NCI-H748 treated with DMSO at 0.1 percent for 48 hours (cell line): ENCODE data around the gene DRD4.

Source experiments
- DNase-seq: peaks from one replicate; lab custom pipeline; 2025; lab: John Stamatoyannopoulos, UW

Gene DRD4

GRCh38 chr11:621838-622237, 15.2 kb upstream of the DRD4 start:
- DNase-seq: no peak

DNA sequence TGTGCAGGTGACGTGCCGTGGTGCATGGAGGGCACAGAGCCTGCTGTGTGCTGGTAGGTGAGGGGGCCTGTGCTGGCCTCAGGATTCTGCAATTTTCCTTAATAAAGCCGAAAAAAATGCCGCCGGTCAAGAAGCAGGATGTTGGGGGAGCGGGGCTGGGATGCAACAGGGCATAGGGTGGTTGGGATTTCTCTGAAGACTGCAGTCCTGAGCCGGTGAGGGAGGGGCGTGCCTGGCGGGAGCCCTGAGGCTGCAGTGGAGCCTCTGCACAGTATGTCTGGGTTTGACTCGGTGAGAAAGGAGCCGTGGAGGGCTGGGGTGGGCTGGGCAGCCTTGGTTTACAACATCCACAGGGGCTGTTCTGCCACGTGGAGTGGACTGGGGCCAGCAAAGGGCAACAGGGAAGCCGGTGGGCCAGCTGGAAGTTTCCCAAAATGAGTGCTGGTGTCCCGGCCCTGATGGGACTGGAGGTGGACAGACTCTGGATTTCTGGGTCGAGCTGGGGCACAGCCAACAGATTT, 13.7 kb upstream of the DRD4 start:
- no peak for DNase-seq

DNA sequence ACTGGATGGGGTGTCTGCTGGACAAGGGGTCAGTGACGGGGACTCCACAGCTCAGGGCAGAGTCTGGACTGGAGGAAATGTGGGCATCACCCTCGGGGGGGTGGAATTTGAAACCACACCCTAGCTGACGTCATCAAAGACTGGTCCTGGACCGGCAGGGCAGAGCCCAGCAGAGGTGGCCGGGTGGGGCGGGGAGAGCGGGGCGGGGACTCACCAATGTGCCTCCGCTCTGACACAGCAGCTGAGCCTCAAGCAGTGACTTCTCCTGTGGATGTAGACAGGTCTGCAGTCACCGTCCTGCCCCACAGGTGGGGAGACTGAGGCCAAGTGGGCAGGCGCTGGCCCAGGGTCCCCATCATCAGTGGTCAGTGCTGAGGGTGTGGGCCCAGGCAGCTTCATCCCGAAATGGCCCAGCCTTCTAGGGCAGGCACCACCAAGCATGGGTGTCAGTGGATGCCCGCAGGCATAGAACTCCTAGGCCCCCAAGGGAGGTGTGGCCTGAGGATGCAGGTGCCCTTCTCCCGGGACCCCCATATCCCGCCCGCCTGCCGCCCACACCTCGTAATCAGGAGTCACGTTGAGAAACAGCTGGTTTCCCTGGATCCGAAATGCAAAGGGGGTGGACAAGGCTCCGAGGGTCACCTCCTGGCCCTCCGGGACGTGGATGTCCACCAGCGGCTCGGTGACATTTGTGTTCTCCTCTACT, 12.9 kb upstream of the DRD4 start:
- DNase-seq: no peak

- DNase-seq: no peak
Measured at GRCh38 chr11:624705-625635, 12.1 kb upstream of the DRD4 start, which contains the start of gene CDHR5. TSS of gene CDHR5 (minus strand) at chr11:624955. CDS start at chr11:624902, 53 bp downstream.

GRCh38 chr11:625636-626268, 11.3 kb upstream of the DRD4 start:
- DNase-seq: no peak

GRCh38 chr11:626475-627307, 10.4 kb upstream of the DRD4 start, which contains the start of gene SCT:
TSS of gene SCT (minus strand) at chr11:627181. CDS start at chr11:627143, 38 bp downstream.
- no peak for DNase-seq

GRCh38 chr11:627308-627576, 9.8 kb upstream of the DRD4 start:
- no peak for DNase-seq

GRCh38 chr11:628056-628455, 9.0 kb upstream of the DRD4 start:
- DNase-seq: no peak

DNA sequence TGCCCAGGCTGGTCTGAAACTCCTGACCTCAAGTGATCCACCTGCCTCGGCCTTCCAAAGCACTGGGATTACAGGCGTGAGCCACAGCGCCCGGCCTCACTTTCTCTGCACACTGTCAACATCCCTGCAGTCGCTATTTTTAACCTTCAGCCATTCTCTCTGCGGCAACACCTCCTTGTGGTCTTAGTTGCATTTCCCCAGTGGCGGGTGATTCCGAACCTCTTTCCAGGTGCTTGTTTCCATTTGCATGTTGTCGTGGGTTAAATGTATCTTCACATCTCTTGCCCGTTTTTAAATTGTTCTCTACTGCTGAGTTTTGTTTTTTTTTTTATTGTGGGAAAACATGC, 7.9 kb upstream of the DRD4 start:
- no peak for DNase-seq

- DNase-seq: no peak
Measured at GRCh38 chr11:630871-631270, 6.2 kb upstream of the DRD4 start.

- no peak for DNase-seq
Measured at GRCh38 chr11:635945-636510, 1.0 kb upstream of the DRD4 start.

- DNase-seq: no peak
Measured at GRCh38 chr11:637333-637592, 194 bp downstream of the DRD4 start.

- no peak for DNase-seq
Measured at GRCh38 chr11:637593-638521, 788 bp downstream of the DRD4 start.

GRCh38 chr11:638631-639331, 1.7 kb downstream of the DRD4 start:
- DNase-seq: no peak

DNA sequence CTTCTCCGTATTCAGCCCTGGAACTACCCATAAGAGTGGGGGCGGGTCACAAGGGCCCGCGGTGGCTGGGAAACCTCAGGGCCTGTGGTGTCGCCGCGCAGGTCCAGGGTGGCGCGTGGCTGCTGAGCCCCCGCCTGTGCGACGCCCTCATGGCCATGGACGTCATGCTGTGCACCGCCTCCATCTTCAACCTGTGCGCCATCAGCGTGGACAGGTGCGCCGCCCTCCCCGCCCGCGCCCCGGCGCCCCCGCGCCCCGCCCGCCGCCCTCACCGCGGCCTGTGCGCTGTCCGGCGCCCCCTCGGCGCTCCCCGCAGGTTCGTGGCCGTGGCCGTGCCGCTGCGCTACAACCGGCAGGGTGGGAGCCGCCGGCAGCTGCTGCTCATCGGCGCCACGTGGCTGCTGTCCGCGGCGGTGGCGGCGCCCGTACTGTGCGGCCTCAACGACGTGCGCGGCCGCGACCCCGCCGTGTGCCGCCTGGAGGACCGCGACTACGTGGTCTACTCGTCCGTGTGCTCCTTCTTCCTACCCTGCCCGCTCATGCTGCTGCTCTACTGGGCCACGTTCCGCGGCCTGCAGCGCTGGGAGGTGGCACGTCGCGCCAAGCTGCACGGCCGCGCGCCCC, 2.4 kb downstream of the DRD4 start:
- DNase-seq: no peak

DNA sequence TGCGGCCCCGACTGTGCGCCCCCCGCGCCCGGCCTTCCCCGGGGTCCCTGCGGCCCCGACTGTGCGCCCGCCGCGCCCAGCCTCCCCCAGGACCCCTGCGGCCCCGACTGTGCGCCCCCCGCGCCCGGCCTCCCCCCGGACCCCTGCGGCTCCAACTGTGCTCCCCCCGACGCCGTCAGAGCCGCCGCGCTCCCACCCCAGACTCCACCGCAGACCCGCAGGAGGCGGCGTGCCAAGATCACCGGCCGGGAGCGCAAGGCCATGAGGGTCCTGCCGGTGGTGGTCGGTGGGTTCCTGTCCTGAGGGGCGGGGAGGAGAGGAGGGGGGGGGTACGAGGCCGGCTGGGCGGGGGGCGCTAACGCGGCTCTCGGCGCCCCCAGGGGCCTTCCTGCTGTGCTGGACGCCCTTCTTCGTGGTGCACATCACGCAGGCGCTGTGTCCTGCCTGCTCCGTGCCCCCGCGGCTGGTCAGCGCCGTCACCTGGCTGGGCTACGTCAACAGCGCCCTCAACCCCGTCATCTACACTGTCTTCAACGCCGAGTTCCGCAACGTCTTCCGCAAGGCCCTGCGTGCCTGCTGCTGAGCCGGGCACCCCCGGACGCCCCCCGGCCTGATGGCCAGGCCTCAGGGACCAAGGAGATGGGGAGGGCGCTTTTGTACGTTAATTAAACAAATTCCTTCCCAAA, 3.1 kb downstream of the DRD4 start:
- no peak for DNase-seq

GRCh38 chr11:641806-642370, 4.8 kb downstream of the DRD4 start:
- no peak for DNase-seq

DNA sequence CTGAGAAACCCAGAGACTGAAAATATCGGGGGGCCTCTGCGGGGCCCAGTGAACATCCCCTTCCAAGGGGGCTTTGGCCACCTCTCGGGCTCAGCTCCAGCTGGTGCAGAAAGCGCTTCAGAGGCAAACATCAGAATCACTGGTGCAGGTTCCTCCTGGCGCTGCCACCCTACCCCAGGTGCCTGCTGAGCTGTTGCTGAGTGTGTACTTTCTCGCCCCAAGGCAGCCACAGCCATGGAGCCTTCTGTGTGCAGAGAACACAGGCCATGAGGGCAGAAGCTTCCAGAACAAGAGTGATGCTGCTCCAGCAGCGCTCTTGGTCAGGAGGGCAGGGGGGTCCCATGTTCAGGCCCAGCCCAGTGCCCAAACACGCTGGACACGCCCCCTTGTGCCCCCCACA, 6.3 kb downstream of the DRD4 start:
- DNase-seq: no peak
